ENCODE results near the gene PERP. TPM values are rescaled to one million over a fixed set of nuclear protein-coding genes. Genes with fewer than 3 reads are reported as not detected.

The PERP gene
- total RNA-seq, 1 donor from 2014 or later: 161 TPM

DNA sequence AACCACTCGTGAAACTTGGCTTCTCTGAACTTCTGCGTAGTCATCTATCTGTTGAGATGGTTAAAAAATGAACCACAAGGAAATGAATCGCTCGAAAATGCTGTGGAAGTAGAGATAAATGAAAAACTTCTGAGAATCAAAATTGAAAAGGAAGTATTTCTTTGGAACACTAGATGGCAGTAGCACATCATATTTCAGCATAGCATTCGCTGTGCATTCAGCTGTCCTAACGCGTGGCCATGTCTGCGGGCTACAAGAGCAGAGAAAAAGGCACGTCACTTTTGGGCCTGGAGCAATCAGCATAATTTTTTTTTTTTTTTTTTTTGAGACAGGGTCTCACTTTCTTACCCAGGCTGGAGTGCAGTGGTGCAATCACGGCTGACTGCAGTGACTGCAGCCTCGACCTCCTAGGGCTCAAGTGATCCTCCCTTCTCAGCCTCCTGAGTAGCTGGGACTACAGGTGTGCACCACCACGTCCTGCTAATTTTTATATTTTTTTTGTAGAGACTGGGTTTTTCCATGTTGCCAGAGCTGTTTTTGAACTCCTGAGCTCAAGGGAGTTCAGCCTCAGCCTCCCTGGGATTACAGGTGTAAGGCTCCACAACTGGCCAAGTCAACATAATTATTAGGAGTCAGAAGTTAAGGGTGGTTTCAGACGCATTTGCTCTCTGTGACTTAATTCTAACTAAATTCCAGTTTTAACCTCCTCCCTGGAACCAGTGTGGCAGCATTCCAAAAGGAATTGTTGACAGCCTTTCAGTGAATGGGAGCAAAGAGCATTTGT is 8.8 kb upstream of the PERP start:
- Histone ChIP-seq H3K4me3 (ENCODE audit: low read depth, low read length) (no peak overlapping the region), H3K36me3 (ENCODE audit: control insufficient read depth, insufficient read depth, low read length) (no peaks in the 10 kb centered on the region), H3K27me3 (ENCODE audit: control insufficient read depth, insufficient read depth, low read length) (no peaks in the 10 kb centered on the region)
- FAIRE-seq (no peak), DNase-seq (ENCODE audit: low read depth) (peak; percentile 62)
- TF ChIP-seq, protein P1, sequence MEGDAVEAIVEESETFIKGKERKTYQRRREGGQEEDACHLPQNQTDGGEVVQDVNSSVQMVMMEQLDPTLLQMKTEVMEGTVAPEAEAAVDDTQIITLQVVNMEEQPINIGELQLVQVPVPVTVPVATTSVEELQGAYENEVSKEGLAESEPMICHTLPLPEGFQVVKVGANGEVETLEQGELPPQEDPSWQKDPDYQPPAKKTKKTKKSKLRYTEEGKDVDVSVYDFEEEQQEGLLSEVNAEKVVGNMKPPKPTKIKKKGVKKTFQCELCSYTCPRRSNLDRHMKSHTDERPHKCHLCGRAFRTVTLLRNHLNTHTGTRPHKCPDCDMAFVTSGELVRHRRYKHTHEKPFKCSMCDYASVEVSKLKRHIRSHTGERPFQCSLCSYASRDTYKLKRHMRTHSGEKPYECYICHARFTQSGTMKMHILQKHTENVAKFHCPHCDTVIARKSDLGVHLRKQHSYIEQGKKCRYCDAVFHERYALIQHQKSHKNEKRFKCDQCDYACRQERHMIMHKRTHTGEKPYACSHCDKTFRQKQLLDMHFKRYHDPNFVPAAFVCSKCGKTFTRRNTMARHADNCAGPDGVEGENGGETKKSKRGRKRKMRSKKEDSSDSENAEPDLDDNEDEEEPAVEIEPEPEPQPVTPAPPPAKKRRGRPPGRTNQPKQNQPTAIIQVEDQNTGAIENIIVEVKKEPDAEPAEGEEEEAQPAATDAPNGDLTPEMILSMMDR (IDR thresholded peaks at IDR 0.05; ENCODE audit: insufficient read depth, low read length, severe bottlenecking): peak; percentile 55

DNA sequence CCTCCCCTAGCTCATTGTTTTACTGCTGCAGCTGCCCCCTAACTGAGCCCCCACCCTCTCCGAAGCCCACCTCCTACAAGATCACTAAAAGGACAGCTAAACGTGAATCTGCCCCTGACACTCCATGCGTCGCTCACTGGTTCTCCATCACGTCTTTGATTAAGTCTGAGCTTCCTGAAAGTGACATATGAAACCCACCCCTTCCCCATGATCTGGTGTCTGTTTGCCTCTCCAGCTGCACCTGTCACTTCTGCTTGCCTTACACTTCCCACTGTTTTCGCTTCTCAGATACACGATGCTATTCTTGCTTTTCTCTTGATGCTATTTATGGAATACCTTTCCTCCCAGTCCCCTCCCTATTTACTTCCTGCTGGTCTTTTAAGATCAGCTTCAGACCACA is 8.0 kb upstream of the PERP start:
- TF ChIP-seq, protein P1 (IDR thresholded peaks at IDR 0.05; ENCODE audit: insufficient read depth, low read length, severe bottlenecking): no peak
- H3K27me3 ChIP-seq (ENCODE audit: control insufficient read depth, insufficient read depth, low read length): no peaks in the 10 kb centered on the region
- H3K36me3 ChIP-seq (ENCODE audit: control insufficient read depth, insufficient read depth, low read length): no peaks in the 10 kb centered on the region
- FAIRE-seq: no peak
- no peak for DNase-seq (ENCODE audit: low read depth)
- no peak overlapping the region for H3K4me3 ChIP-seq (ENCODE audit: low read depth, low read length)

DNA sequence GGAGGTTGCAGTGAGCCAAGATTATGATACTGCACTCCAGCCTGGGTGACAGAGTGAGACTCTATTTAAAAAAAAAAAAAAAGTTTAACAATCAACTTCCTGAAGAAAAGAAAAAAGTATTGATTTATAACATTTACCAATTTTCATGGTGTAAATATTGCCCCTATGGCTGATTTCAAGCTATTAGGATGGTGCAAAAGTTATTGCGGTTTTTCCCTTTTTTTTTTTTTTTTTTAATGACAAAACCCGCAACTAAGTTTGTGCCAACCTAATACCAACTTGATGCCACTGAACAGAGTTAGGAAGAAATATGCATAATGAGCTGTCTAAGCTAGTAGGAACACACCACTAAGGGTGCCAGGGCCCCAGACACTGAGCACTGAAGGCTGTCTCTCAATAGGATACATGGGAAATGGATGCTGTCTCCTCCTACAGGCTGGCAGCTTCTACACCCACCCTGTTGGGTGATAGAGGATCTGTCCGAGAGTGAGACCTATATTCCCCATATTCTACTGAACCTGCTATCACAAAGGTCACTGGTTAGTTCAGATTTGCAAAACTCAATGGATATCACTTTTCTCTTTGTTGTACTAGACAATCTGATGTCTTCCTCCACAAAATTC is 6.5 kb upstream of the PERP start:
- FAIRE-seq (no peak), DNase-seq (ENCODE audit: low read depth) (no peak)
- Histone ChIP-seq H3K27me3 (ENCODE audit: control insufficient read depth, insufficient read depth, low read length) (no peaks in the 10 kb centered on the region), H3K4me3 (ENCODE audit: low read depth, low read length) (no peak overlapping the region), H3K36me3 (ENCODE audit: control insufficient read depth, insufficient read depth, low read length) (no peaks in the 10 kb centered on the region)
- TF ChIP-seq, protein P1 (IDR thresholded peaks at IDR 0.05; ENCODE audit: insufficient read depth, low read length, severe bottlenecking): no peak

DNA sequence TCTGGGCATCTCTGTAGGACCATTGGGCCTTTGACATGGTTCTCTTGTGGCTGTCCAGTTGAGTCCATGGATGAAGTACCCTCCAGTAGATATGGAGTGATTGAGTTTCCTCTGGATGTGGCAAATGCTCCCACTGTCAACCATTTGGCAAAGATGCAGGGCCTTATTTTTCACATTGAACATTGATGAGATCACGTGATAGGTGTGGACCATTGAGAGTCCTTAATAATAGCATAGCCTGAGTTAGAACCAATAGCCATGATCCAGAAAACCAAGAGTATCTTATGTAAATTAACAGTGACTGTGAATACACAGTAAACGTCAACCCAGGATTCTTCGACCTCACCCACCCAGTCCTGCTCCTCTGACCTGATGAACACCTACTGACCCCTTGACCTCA is 3.0 kb upstream of the PERP start:
- TF ChIP-seq, protein P1 (IDR thresholded peaks at IDR 0.05; ENCODE audit: insufficient read depth, low read length, severe bottlenecking): no peak
- no peaks in the 10 kb centered on the region for H3K27me3 ChIP-seq (ENCODE audit: control insufficient read depth, insufficient read depth, low read length)
- DNase-seq (ENCODE audit: low read depth) (no peak), FAIRE-seq (no peak)
- H3K36me3 ChIP-seq (ENCODE audit: control insufficient read depth, insufficient read depth, low read length): no peaks in the 10 kb centered on the region
- H3K4me3 ChIP-seq (ENCODE audit: low read depth, low read length): no peak overlapping the region

DNA sequence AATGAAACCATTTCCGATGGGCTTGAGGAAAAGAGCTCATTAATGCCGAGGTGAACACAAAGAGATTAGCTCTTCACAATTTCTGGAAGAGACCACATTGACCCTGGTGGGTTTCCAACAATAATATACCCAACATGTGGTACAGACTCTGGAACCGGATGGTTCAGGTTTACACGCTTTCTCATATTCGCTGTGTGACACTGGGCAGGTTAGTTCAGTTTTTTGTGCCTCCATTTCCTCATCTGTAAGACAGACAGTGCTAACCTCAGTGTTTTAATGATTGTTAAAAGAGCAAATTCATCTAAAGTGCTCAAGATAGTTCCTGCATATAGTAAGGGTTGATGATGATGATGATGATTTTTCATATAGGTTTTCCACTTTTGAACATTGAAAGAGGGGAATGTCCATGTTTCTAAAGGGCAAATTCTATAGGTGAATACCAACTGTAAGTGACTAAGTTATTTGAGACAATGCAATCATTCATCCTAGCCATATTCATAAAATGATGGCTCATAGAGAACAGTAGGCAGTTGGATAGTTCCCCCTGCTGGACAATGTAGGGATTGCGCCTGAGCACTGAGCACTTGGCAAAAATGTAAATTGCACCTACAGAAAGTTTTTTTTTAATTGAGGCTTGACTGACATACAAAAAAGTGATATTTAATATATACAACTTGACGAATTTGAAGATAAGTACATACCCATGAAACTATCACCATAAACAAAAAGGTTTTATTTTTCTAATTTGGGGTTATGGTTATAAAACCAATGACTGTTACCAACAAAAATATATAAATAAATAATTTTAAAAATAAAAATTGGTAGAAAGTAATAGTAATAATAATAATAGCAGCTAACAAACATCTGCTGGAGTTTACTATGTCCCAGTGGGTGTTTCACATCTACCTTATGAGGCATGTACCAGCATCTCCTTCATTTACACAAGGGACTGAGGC is 2.1 kb upstream of the PERP start:
- Histone ChIP-seq H3K4me3 (ENCODE audit: low read depth, low read length) (no peak overlapping the region), H3K36me3 (ENCODE audit: control insufficient read depth, insufficient read depth, low read length) (peaks cover 4% of the 10 kb centered on the region), H3K27me3 (ENCODE audit: control insufficient read depth, insufficient read depth, low read length) (no peaks in the 10 kb centered on the region)
- peak; percentile 88 for DNase-seq (ENCODE audit: low read depth)
- TF ChIP-seq, protein P1 (IDR thresholded peaks at IDR 0.05; ENCODE audit: insufficient read depth, low read length, severe bottlenecking): peak; percentile 78
- peak; percentile 52 for FAIRE-seq

All from bronchial epithelial cell (primary cell).